Measurements from ENCODE around the gene STK33. TPM values are rescaled to one million over a fixed set of nuclear protein-coding genes. Genes with fewer than 3 reads are reported as not detected.

Gene STK33
- total RNA-seq (2014; rRNA removed), result 0.40 and 0.51 TPM in 2 replicates
- 0.10 TPM for polyA plus RNA-seq (2012)

DNA sequence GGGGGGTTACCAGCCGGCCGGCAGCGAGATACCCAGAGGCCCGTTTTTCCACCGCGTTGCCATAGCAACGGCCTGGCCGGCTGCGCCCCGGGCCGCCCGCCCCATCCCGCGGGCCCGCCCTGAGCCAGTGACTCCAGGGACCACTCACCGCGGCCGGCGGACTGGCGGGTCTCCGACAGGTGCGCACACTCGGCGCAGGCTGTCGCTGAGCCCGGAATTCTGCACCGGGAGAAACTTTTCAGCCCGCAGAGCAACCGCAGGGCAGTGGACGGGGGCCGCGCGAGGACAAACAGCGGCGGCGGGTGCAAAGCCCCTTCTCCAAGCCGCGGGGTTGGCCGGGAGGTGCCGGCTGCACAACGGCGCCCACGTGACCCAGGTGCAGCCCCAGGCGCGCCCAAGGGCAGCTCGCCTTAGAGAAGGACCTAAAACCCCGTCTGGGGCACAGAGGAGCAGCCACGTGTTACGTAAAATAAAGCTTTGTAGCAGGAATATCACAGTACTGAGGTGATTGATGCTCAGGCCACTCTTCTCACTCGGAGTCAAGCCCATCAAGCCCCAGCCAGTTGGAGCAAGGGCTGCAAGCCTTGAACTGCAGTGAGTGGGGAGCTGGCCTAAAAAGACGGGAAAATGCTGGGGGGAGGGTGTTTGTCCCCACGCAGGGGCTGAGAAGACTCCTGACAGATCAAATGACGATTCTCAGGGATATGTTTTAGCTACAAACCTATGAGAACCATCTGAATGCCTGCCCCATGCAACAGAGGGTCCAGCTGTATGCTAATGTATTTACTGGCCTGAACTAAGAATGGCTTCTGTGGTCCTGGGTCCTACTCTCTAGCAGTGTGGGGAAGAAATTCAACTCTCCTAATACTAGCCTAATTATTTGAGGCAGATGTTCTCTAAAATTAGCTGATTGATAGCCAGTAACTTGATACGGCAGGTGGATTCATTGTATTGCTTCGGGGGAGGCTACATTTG lies at the start of gene STK33:
STK33 (minus strand) TSS at position 294 of the 975 bp plus-strand sequence. CDS start 119,323 bp downstream, outside the sequence.
- no peak for DNase-seq (ENCODE audit: low read depth)

DNA sequence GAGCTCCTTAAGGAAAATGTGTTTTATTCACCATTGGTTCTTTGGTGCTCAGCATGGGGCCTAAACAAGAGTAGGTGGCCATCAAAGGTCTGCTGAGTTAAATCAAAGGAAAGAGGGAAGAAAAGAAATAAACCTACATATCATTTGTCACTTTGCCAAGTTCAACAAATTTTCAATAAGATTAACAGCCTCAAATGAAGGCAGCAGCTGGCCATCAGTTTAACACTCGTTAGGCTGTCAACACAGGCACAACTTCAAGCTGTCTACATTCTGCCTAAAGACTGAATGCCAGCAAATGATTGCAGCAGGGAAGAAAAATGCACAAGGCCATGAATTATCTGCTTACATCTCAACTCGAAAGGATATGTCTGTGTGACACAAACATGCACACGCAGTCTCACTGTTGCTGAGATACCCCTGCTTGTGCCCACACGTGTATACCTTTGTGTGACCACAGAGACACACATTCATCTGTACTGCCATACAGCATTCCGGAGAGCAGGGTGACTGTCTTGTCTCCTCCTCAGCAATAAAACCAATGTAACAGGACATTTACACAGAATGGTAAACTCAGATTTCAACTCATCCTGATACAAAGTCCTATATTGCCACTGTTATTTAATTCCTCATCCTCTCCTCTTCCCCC lies 48.3 kb upstream of the STK33 start:
- DNase-seq (ENCODE audit: low read depth), result no peak

DNA sequence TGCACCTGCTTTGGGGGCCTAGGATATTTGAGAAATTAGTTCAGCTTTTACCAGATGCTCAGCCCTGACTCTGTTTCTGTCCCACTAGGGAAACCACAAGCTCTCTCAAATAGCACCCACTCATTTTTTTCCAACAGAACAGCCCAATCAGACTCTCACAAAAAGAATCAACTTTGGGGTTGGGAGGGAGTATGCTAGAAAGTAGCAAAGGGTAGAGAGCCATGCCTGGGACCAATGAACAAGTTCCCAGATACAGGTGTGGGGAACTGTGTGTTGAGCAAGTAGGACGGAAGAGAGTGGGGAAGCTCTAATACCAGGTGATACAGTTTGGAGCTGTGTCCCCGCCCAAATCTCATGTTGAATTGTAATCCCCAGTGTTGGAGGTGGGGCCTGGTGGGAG lies 47.3 kb upstream of the STK33 start:
- DNase-seq (ENCODE audit: low read depth), result no peak

DNA sequence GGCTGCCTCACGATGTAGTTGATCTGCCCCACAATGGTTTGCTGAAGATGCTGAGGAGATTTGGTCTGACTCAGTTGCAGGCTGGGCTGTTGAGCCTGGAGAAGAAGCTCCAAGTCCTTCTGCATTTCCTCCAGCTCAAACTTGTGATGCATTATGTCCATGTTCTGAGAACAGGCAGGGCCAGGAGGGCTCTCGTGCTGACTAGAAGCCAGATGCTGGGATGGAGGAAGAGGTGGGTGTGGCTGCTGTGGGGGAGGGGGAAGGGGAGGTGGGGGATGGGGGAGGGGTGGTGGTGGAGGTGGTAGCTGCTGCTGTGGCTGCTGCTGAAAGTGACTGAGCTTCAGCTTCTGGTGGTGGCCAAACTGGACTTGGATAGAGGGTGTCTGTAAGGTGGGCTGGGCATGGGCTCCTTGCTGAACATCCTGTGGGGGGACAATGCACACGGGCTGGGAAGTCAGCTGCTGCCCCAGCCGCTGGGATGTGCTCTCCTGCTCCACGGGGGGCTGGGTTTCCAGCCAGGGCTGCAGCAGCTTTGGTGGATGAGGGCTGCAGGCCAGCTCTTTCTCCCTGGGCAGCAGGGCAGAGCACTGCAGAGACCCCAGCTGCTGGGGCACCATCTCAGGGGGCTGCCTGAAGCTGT lies 46.4 kb upstream of the STK33 start:
- DNase-seq (ENCODE audit: low read depth), result no peak

DNA sequence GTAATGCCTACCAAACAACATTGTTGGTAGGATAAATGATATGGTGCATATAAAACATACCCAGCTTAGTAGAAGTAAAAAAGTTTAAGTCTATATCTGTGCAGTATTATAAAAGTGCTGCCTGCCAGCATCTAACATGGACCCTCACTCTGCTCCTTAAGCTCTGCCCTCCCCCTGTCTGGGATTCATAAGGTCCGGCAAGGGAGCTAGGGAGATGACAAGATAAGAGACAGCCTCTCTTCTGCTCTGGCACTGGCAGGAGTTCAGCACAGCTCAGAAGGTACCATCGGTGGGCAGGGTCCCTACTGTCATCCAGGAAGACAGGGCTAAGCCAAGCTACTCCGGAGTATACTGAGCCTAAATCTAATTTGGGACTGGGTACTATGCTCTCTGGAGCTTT lies 45.6 kb upstream of the STK33 start:
- DNase-seq (ENCODE audit: low read depth), result no peak

DNA sequence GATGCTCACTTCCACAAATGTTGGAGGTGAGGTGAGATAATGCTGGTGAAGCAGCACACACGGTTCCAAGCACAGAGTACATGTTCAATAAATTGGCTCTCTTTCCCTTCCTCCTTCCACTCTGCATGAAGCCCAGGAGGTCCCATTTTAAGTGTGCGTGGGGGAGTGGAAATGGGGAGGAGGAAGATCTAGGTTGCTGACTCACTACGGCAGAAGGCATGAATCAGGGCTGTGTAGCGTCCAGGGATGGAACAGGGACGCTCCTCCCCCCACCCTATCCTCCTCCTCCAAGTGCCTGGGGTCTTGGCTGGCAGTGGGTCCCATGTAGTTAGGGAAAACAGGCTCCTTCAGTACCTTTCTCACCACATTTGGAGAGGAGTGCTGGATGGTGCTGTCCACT lies 44.3 kb upstream of the STK33 start:
- no peak for DNase-seq (ENCODE audit: low read depth)

DNA sequence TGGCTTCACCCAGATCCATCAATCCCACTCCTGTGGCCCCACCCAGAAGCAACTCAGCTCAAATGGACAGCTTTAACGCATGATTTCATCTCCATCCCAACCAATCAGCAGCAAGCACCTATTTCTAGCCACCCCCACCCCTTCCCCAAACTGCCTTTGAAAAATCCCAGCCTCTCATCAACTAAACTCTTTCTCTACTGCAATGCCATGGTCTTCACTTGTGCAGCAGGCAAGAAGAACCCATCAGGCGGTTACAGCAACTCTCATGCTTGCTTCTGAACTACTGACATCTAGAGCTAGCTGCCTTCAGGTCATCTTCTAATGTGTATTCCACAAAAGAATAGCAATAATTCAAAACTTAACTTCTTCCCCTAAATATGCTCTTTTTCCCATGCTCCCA lies 42.1 kb upstream of the STK33 start:
- no peak for DNase-seq (ENCODE audit: low read depth)

DNA sequence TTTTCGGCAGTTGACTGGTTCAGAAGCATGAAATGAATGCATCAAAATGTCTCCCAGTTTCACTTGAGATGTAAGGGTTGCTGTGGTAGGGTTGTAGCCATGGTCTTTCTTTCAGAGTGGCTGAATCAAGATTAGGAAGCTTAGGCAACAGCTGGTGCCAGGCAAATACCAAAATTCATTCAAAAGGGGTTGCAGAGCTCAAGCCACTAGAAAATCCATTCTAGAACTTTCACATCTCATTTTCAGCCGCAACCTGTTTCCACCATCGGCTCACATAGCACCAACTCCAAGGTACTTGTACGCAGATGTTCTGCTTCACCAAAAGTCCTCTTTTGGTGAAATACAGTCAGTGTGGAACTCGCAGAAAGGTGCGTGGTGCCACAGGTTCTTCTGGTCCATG lies 40.5 kb upstream of the STK33 start:
- DNase-seq (ENCODE audit: low read depth), result no peak

DNA sequence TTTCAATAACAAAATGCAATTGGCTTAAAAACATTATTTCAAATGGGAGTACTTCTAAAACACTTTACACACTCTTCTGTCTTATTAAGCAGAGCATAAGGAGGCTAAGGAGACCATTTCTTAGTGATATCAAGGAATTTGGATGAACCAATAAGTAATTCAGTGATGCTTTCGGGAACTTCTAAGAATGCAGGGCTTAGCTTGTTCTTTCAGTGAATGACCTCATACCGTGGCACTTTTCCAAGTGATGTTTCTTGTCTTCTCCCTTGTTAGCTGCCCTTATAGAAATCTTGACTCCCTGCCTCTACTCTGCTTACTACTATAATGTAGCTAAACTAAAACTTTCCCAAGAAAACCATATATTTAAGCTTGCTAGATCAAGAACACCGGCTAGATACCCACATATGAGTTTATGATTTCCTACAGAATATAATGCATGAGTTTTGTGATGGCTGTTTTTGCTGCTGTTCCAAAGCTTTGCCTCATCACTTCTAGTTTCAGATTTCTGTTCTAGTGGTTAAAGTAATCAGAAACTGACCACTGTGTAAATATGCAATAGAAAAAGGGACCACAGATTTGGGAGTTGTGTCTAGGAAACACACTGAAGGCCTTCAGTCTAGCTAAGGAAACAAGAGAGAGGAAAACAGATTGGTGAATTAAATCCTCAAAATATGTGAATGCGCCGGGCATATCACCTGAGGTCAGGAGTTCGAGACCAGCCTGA lies 37.5 kb upstream of the STK33 start:
- DNase-seq (ENCODE audit: low read depth), result peak; percentile 65

DNA sequence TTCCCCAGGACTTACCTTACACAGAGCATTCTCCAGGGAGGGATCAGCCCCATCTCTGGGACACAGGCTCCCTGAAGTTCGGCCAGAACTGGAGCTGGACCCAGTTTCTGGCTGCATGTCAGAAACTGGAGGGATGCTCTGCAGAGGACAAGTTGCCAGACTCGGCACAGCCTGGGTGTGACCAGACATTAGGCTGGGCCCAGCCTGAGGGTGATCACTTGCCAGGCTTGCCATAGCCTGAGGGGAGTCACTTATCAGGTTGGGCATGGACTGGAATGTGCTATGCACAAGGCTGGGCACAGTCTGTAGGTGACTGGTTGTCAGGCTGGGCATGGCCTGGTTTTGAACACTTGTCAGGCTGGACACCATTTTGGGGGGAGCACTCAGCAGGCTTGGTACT lies 30.7 kb upstream of the STK33 start:
- DNase-seq (ENCODE audit: low read depth), result no peak

DNA sequence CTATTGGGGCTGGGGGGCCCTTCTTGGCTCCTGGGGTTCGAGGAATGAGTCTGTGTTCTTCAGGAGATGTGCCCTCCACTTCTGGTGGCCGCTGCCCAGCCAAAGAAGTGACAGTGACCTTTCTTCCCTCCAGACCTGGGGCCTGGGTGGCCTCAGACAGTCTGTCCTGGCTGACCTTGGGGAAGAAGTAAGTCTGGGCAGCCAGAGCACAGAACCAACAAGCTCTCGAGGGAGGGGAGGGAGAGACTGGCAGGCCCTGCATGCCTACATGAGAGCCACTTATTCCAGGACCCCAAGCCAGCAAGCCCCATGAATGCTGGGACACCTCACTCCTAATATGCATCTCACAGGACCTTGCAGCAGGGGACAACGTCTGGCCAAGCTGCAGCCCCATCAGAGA lies 27.1 kb upstream of the STK33 start:
- no peak for DNase-seq (ENCODE audit: low read depth)

DNA sequence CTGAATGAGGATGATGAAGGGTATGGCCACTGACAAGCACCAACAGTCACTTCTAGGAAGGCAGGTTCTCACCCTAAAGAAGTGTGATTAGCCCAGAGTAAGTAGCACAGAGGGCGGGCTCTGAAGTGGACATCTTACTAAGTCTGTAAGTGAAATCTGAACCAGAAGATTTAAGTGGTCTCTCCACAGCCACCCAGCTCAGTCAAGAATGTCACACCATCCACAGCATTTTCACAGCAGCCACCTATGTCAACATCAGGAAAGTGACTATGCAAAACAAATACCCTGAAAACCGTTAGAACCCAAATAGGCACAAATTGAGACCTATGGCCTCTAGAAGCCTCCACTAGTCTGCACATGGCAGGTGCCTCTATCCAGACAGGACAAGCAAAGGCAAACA lies 23.0 kb upstream of the STK33 start:
- DNase-seq (ENCODE audit: low read depth), result no peak

DNA sequence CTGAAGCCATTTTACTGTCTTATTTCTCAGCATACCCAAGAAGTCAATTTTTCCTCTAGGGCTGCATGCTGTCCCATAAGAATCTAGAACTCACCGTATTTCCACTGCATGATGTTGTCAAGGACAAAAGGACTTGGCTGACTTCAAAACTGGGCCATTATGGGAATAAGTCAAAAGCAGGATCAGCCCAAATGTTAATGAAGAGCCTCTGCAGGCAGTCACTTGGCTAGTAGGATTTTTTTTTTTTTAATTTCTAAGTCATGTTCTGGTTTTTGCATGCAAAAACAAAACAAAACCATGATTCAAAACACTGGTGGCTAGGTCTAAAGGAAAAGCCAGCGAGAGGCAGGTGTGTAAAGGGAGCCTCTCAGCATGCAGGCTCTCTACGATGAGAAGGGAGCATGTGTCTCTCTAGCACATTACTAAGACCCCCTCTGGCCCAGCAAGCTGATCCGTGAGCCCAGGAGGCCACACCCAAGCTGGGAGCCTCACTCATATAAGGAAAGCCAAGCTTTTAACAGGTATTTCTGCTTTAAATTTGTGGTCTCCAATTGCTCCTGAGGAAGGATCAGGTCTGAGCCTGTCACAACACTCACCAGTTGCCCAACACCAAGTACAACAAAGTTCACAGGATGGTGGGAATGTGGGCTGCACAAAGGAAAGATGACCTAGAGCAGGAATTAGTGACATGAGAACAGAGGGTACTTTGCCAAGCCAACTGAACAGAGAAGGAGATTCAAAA lies 21.4 kb upstream of the STK33 start:
- no peak for DNase-seq (ENCODE audit: low read depth)

DNA sequence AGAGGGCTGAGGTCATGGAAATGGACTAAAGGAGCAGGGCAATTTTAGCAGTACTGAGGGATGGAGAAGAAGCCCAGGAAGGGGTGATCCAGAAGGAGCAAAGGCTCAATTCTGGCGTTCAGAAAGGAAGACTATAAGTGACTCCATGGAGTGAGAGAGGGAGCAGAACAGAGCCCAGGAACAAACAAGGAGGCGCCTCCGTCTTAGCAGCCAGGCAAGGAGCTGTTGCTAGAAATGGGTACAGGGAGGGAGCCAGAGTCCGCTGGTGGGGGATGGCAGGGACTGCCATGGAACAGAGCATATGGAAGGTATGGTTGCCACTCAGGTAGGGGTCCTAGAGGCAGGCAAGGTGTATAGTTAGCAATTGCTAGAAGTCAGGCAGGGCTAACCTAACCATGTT lies 20.5 kb upstream of the STK33 start:
- no peak for DNase-seq (ENCODE audit: low read depth)

DNA sequence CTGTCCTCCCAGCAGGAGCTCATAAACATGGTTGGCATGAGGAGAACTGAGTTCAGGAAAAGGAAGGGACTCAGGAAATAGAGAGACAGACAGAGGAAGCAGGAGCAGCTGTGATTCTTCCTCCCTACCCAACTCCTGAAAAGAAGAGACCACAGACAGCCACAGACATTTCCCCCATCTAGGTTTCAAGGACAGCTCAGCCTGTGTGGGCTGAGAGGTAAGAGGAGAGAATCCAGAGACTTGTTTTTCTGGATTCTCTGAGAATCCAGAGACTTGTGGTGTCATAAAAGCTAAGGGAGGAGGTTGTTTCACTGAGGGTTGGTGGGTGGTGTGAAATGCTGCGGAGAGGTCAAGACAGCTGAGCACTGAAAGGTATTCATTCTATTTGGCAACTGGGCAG lies 19.0 kb upstream of the STK33 start:
- DNase-seq (ENCODE audit: low read depth), result peak; percentile 34

DNA sequence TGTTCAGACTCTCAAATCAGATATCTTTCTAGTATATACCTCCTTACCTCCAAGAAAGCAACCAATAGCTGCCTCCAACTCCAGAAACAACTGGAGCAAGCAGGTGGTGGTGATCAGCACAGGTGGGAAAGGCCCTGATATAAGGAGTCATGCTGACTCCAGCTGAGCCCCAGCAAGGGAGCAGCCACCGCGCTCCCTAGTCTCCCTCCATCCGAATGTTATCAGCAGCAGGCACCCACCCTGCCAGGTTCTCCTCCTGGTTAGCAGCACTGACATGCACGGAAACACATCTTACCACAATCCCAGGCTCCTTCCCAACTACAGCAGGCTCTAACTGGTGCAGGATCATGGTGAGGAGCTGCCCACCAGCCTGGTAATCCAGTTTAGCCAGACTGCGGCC lies 18.5 kb upstream of the STK33 start:
- DNase-seq (ENCODE audit: low read depth), result no peak

DNA sequence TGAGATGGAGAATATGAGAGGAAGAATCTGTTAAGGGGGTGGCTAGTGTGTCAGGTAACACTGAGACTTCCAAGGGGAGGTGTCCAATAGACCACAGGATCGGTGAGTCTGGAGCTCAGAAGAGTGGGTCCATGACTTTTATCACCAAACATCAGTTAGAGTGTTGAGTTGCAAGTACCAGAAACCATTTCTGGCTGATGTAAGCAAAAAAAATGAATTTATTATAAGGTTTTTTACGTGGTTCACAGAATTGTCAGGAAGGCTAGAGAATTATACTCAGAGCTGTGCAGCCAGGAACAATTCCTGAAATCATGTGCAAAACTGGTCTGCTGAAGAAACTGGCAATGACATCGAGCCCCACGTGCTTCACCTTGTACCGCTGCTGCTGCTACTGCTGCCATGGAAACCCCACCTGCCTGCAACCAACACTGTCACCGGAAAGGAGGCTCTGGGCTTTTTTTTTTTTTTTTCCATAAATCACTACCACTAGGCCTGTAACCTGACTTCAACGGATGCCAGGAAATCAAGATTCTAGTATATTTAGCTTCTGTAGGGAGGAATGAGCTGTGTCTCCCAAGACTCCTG lies 16.6 kb upstream of the STK33 start:
- DNase-seq (ENCODE audit: low read depth), result no peak

DNA sequence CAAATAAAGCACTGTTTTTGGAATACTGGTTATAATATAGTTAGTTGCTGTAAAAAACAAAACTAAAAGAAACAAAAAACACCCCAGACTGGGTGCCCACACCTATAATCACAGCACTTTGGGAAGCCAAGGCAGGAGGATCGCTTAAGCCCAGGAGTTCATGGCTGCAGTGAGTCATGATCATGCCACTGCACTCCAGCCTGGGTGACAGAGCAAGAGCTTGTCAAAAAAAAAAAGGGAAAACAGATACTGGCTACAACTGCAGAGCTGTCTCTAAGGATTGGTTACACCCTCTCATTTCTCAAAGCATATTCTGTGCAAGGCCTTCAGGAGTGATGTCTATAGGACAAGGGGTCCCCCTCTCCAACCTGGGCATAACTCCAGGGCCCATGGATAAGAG lies 14.6 kb upstream of the STK33 start:
- peak; percentile 36 for DNase-seq (ENCODE audit: low read depth)

DNA sequence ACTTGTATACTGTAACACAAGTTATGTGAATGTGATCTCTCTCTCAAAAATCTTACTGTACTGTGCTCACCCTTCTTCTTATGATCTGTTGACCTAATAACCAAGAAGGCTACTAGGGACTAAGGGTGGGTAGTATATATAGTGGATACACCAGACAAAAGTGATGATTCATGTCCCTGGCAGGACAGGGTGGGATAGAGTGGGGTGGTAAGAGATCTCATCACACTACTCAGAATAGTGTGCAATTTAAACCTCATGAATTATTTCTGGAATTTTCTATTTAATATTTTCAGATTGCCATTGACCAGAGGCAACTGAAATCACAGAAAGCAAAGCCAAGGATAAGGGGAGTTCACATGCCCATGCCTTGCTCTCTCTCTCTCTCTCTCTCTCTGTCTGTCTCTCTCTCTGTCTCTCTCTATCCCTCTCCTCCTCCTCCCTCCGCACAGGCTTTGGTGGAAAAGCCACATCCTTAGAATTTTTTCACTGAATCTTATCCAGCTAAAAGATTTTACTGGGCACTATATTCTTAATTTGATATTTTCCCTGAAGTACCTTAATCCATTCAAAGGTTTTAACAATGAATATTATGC lies 12.0 kb upstream of the STK33 start:
- DNase-seq (ENCODE audit: low read depth), result no peak

DNA sequence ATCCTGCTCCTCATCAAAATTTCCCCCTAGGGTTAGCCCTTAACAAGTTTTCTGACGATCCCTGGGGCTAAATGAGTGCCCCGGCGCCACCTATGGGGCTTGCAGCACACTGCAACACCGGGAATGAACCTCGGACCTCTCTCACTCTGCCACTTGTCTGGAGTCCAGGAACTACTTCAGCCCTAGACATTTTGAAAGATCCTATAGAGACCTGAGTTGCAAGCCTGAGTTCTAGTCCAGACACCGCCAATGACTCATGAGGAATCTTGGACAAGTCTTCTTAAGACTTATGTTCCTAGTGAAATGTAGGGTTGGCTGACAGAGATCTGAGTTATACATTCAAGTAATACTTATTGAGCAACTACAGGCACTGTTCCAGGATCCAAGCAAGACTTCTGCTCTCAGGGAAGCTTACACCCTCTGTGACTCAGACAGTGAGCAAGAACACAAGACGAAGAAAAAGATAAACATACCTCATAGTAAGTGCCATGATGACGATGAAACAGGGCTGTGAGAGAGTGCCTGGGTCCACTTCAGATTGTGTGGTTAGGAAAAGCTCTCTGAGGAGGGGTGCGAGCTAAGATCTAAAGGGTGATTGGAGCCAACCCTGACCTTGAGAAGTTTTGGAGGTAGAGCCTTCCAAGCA lies 10.2 kb upstream of the STK33 start:
- peak; percentile 98 for DNase-seq (ENCODE audit: low read depth)
